Sciatic nerve (tissue), 2 donors: ENCODE data around the gene OR2V1. TPM values are rescaled to one million over a fixed set of nuclear protein-coding genes. Genes with fewer than 3 reads are reported as not detected.
A peak's percentile ranks its signal among the peaks of the same experiment; 100 is the strongest.
"Not testable (repeated sequence)": the region's sequence is repeated elsewhere in the genome, so short reads cannot be mapped to it uniquely, and the experiment has no call there.

Experiments
- ATAC-seq: fragments of 200-7000 bp; cut with Tn5 transposase; one replicate; pipeline ENCODE4 v1.9.1; 2020; ENCODE audit warnings: mild to moderate bottlenecking, moderate library complexity
- DNase-seq: peaks from one replicate; pipeline ENCODE4 v3.0.0-alpha.2; 2020; ENCODE audit warnings: low spot score
- intact Hi-C: fragments of 100-400 bp; cut with DNase I; formaldehyde crosslinking; loops from one replicate; pipeline ENCODE4 v1.14.2; 2022
- total RNA-seq: library from RNA; stranded (reverse); fragmentation: NEBNext Ultra II Directional; extraction: Animal tissue kit (Norgen Biotek cat#: 25700); gene quantifications from one replicate; pipeline ENCODE4 v1.2.1, GENCODE V29; 2021
- donor health status: DM: no; HTN: no; CAD: no.
- donor health status: DM: no; HTN: no; CAD: no.

Gene OR2V1
- total RNA-seq, 1 donor from 2014 or later, result not detected

DNA sequence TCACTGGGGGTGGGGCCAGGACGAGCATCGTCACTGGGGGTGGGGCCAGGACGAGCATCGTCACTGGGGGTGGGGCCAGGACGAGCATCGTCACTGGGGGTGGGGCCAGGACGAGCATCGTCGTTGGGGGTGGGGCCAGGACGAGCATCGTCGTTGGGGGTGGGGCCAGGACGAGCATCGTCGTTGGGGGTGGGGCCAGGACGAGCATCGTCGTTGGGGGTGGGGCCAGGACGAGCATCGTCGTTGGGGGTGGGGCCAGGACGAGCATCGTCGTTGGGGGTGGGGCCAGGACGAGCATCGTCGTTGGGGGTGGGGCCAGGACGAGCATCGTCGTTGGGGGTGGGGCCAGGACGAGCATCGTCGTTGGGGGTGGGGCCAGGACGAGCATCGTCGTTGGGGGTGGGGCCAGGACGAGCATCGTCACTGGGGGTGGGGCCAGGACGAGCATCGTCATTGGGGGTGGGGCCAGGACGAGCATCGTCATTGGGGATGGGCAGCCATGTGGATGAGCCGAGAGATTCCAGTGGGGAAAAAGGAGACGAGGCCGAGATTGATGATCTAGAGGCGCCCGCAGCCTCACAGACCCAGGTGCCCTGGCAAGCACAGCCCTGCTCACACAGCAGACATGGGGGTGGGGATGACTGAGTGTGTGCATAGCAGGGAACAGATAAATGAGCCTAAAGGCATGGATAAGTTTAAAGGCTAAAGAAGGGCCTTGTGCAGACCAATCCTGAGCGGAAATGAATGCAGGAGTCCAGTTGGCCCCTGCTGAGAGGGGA, 30.0 kb upstream of the OR2V1 start:
- intact Hi-C loops, result not testable (repeated sequence)
- ATAC-seq (peak; percentile 68), DNase-seq (peak; percentile 70)

DNA sequence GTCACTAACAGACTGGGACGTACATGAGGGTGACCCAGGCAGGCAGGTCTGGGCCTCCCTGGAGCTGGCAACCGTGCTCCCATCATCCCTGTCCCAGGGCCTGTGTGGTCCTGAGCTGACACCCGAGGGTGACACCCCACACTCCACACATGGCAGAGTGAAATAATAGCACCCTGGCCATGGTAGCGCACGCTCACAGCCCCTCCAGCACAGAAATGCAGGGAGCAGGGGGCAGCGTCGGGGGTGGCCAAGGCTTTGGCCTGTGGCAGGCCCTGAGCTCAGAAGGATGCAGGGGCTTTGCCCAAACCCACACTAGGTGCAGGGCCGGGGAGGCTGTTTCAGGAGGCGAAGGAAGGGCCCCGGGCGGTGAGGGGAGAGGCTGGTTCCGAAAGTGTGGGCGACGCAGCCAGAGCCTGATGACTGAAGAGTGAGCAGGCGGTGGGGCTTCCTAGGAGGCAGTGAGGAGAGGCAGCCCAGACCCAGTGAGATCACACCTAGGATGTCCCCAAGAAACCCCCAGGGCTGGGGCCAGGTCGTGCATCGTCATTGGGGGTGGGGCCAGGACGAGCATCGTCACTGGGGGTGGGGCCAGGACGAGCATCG, 29.3 kb upstream of the OR2V1 start:
- DNase-seq (peak; percentile 76), ATAC-seq (peak; percentile 86)
- intact Hi-C loops, result no loop called here

DNA sequence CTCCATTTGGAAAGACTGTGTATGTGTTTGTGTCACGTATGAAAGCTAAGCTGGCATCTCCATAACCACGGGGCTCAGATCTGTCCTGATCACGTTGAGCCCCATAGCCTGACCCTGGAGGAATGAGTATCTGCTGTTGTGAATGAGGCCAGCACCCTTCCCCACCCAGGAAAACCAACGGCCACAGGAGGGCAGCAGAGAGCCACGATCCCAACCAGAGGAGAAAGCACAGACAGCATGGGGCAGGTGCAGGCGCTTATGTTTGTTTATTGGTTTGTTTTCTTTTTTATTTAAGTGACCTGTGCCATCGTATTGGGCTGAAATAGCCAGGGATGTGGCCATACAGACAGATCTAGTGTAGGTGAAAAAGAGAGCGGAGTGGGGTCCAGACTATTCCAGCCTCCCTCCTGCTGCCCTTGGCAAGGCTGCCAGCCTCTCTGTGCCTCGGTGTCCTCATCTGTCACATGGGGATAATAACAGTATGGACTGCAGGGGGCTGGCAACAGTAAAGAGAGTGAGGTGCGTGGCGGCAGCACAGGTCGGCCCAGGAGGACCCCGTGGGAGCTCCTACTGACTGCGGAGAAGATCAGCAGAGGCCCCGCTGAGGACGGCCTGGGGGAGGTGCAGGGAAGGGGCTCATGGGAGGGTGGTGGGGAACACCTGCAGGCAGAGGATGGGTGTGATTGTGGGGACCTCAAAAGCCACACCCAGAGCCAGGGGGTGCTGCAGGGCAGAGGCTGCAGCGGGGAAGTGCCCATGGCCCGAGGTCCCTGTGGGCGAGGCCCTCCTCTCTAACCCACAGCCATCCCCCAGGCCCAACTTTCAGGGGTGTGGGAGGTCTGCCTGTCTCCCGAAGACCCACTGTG, 28.6 kb upstream of the OR2V1 start:
- intact Hi-C loops, result no loop called here
- peak; percentile 90 for ATAC-seq

DNA sequence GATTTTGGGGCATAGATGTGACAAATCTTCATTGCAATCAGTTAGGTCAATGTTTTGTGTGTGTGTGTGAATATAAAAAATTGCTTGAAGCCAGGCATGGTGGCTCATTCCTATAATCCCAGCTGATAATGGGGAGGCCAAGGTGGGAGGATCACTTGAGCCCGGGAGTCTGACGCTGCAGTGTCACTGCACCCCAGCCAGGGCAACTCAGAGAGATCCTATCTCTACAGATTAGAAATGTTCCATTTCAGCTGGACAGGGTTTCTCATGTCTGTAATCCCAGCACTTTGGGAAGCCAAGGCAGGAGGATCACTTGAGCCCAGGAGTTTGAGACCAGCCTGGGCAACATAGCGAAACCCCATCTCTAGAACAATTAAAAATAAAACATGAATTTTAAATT, 27.9 kb upstream of the OR2V1 start:
- ATAC-seq (no peak), DNase-seq (no peak)
- intact Hi-C loops, result no loop called here

More for the DNA sequence above, 28.6 kb upstream of the OR2V1 start:
- peak; percentile 95 for DNase-seq

GRCh38 chr5:181156758-181157157, 25.8 kb upstream of the OR2V1 start:
- ATAC-seq (no peak), DNase-seq (no peak)
- intact Hi-C loops, result no loop called here

- DNase-seq, result no peak
- intact Hi-C loops, result no loop called here
- ATAC-seq, result no peak
Measured at GRCh38 chr5:181153814-181154213, 22.8 kb upstream of the OR2V1 start.

- ATAC-seq (no peak), DNase-seq (no peak)
- intact Hi-C loops, result no loop called here
Measured at GRCh38 chr5:181152406-181152805, 21.4 kb upstream of the OR2V1 start.

- no peak for ATAC-seq
- intact Hi-C loops, result no loop called here
- DNase-seq, result no peak
Measured at GRCh38 chr5:181151146-181151545, 20.2 kb upstream of the OR2V1 start.

- ATAC-seq, result no peak
- intact Hi-C loops, result no loop called here
- no peak for DNase-seq
Measured at GRCh38 chr5:181149806-181150733, 19.1 kb upstream of the OR2V1 start.

DNA sequence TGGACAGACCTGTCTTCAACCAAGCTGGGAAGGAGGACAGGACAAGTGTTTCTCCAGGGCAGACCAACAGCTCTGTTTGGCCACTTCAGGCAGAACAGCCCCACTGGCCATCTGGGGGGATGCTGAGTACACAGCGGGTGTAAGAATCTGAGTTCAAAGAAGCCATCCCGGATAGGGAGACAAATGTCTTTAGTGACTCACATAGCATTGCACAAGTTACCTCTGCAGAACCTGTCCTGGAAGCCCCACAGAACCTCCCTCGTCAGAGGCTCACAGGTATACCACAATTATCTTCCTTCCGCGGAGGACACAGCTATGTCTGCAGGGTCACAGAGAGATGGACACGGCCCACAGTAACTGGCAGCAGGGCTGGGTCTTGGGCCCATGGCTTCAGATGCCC, 18.4 kb upstream of the OR2V1 start:
- intact Hi-C loops, result no loop called here
- ATAC-seq, result no peak
- DNase-seq, result no peak

DNA sequence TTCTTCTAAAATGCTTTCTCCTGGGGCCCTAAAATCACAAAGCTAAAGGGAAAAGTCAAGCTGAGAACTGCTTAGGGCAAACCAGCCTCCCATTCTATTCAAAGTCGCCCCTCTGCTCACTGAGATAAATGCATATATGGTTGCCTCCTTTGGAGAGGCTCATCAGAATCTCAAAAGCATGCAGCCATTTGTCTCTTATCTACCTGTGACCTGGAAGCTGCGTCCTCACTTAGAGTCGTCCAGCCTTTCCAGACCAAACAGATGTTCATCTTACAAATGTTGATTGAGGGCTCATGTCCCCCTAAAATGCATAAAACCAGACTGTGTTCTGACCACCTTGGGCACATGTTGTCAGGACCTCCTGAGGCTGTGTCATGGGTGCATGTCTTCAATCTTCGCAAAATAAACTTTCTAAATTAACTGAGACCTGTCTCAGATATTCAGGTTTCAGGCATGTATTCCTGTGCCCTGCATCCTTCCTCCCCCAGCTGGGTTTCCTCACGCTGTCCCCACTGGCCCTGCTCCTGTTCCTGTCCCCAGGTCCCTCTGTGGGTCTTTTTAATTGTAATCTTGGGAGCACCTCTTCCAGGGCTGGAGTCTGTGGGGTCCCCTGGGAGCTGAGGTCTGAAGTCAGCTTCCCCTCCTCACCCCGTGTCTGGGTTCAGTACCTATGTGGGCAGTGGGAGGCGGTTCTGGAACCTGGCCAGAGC, 16.1 kb upstream of the OR2V1 start, which contains the start of gene OR2V2:
OR2V2 (plus strand) TSS at position 660 of the 710 bp plus-strand sequence. CDS start 7,357 bp downstream, outside the sequence.
- intact Hi-C loops, ATAC-seq, DNase-seq: not testable (repeated sequence)

GRCh38 chr5:181145133-181145532, 14.2 kb upstream of the OR2V1 start:
- intact Hi-C loops, result no loop called here
- no peak for DNase-seq

GRCh38 chr5:181142054-181142453, 11.1 kb upstream of the OR2V1 start:
- no peak for DNase-seq
- intact Hi-C loops, result no loop called here
- no peak for ATAC-seq

More at GRCh38 chr5:181145133-181145532, 14.2 kb upstream of the OR2V1 start:
- no peak for ATAC-seq

GRCh38 chr5:181140766-181141165, 9.8 kb upstream of the OR2V1 start:
- DNase-seq, result no peak
- intact Hi-C loops, result no loop called here
- no peak for ATAC-seq

GRCh38 chr5:181138258-181138657, 7.3 kb upstream of the OR2V1 start:
- intact Hi-C loops, result no loop called here
- ATAC-seq (no peak), DNase-seq (no peak)

DNA sequence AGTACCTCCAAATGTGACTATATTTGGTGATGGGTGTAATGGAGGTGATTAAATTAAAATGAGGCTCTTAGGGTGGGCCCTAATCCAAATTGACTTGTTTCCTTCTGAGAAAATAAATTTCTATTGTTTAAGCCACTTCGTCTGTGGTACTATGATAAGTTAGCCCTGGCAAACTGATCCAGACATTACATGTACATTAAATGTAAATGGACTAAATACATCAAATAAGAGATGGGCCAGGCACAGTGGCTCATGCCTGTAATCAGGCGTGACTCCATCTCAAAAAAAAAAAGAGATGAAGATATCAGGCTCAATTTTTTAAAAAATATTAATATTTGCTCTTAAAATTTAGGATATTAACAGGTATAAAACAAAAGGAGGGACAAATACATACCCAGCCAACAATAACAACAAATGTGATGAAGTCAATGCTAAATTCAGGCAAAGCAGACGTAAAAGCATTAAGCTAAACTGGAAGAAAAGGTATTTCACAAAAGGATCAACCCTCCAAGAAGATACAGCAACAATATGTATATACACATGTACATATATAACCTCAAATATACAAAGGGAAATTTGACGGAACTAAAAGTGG, 5.5 kb upstream of the OR2V1 start:
- ATAC-seq, result no peak
- DNase-seq, result no peak
- intact Hi-C loops, result no loop called here

GRCh38 chr5:181134259-181134658, 3.3 kb upstream of the OR2V1 start:
- no peak for ATAC-seq
- intact Hi-C loops, result no loop called here
- no peak for DNase-seq
